HCT116 (cell line): Measurements from ENCODE around the gene LRBA. TPM values are rescaled to one million over a fixed set of nuclear protein-coding genes. Genes with fewer than 3 reads are reported as not detected.
A peak's percentile ranks its signal among the peaks of the same experiment; 100 is the strongest.

Experiments
- ATAC-seq: fragments of 200-7000 bp; cut with Tn5 transposase; 2 replicates; pipeline ENCODE4 v1.9.1; 2020; ENCODE audit warnings: mild to moderate bottlenecking, moderate library complexity
- BruUV-seq: library from RNA; stranded (reverse); fragments of 400-500 nt; replicated peaks from 2 replicates; lab custom pipeline; 2021; lab: Mats Ljungman, UMichigan
- CTCF ChIA-PET: fragments of 300-600 bp; sonication (Branson Sonifier 250); formaldehyde crosslinking; loops from one replicate; lab custom pipeline; 2021; ENCODE audit warnings: antibody characterized with exemption; lab: Charles Lee
- POLR2A ChIA-PET: fragments of 300-600, 350-600 bp; sonication (Branson Sonifier 250); formaldehyde crosslinking; loops from one replicate; lab custom pipeline; 2021; ENCODE audit warnings: antibody characterized with exemption; lab: Charles Lee
- RAD21 ChIA-PET, 2 experiments: fragments of 300-600 bp; sonication (Branson Sonifier 250); formaldehyde crosslinking; loops; one replicate each; lab custom pipeline; 2023; ENCODE audit warnings: low total read pairs in 2 of 2; ENCODE audit not compliant: uncharacterized antibody in 2 of 2, unreplicated experiment in 2 of 2, low non-redundant PET in 1 of 2; lab: Charles Lee
- DNase-seq: peaks from one replicate; pipeline ENCODE4 v3.0.0-alpha.2; 2010; ENCODE audit warnings: low read depth, low spot score
- H2AFZ ChIP-seq: fragments of 200-600 bp; shearing (Covaris generic), sonication (generic); 2 replicates; pipeline ENCODE4 v1.6.1; 2017; ENCODE audit warnings: low read depth, mixed run types, mixed read lengths, antibody characterized with exemption, low read length; ENCODE audit not compliant: poor library complexity, severe bottlenecking
- H3K27ac ChIP-seq: 2 replicates; pipeline ENCODE4 v1.5.1; 2012; ENCODE audit warnings: low read depth, low read length
- H3K27me3 ChIP-seq: fragments of 200-600 bp; sonication (generic); 2 replicates; pipeline ENCODE4 v1.6.1; 2016; ENCODE audit warnings: mixed run types, low read length, mixed read lengths; ENCODE audit not compliant: insufficient read depth
- H3K36me3 ChIP-seq, 2 experiments: fragments of 200-500 bp in 1 of 2; fragments of 200-600 bp in 1 of 2; sonication (Bioruptor generic) in 1 of 2; sonication (generic) in 1 of 2; 2 replicates each; pipeline versions ENCODE4 v1.5.1 to v1.6.1; 2014 to 2016; ENCODE audit warnings: low read length in 2 of 2, inconsistent platforms in 1 of 2, mixed read lengths in 1 of 2, mixed run types in 1 of 2; ENCODE audit not compliant: insufficient read depth in 2 of 2, control insufficient read depth in 1 of 2
- H3K4me1 ChIP-seq, 2 experiments: fragments of 200-600 bp in 1 of 2; sonication (generic) in 1 of 2; 2 replicates each; pipeline versions ENCODE4 v1.5.1 to v1.6.1; 2012 to 2017; ENCODE audit warnings: low read length in 2 of 2, inconsistent platforms in 1 of 2, mild to moderate bottlenecking in 1 of 2, mixed read lengths in 1 of 2, mixed run types in 1 of 2, moderate library complexity in 1 of 2; ENCODE audit not compliant: insufficient read depth in 2 of 2, control insufficient read depth in 1 of 2
- H3K4me2 ChIP-seq: fragments of 200-600 bp; sonication (generic); 2 replicates; pipeline ENCODE4 v1.6.1; 2017; ENCODE audit warnings: mixed run types, low read length, mixed read lengths
- H3K4me3 ChIP-seq, 2 experiments: fragments of 200-600 bp in 1 of 2; sonication (generic) in 1 of 2; replicated peaks in 1 of 2; 2 replicates each; pipeline ENCODE4 v1.5.1; 2011 to 2016; ENCODE audit warnings: low read length in 2 of 2, control low read depth in 1 of 2, low read depth in 1 of 2, mild to moderate bottlenecking in 1 of 2, mixed read lengths in 1 of 2, mixed run types in 1 of 2
- H3K79me2 ChIP-seq: fragments of 200-600 bp; sonication (generic); 2 replicates; pipeline ENCODE4 v1.6.1; 2017; ENCODE audit warnings: mild to moderate bottlenecking, mixed run types, low read length, moderate library complexity, mixed read lengths; ENCODE audit not compliant: insufficient read depth
- H3K9ac ChIP-seq: fragments of 200-600 bp; sonication (generic); 2 replicates; pipeline ENCODE4 v1.6.1; 2016; ENCODE audit warnings: low read length, mixed read lengths
- H3K9me2 ChIP-seq: fragments of 200-600 bp; sonication (generic), shearing (Covaris generic); 2 replicates; pipeline ENCODE4 v1.6.1; 2017; ENCODE audit warnings: mixed run types, mild to moderate bottlenecking, moderate library complexity; ENCODE audit not compliant: insufficient read depth
- H3K9me3 ChIP-seq, 2 experiments: fragments of 200-500 bp in 1 of 2; fragments of 200-600 bp in 1 of 2; sonication (Bioruptor generic) in 1 of 2; sonication (generic) in 1 of 2; 2 replicates each; pipeline ENCODE4 v1.6.1; 2014 to 2017; ENCODE audit warnings: low read length in 2 of 2, mixed read lengths in 2 of 2, inconsistent platforms in 1 of 2, low read depth in 1 of 2, mild to moderate bottlenecking in 1 of 2, mixed run types in 1 of 2, moderate library complexity in 1 of 2; ENCODE audit not compliant: control insufficient read depth in 1 of 2, insufficient read depth in 1 of 2
- H4K20me1 ChIP-seq: fragments of 200-600 bp; sonication (generic), shearing (Covaris generic); 2 replicates; pipeline ENCODE4 v1.6.1; 2017; ENCODE audit warnings: mixed run types, mild to moderate bottlenecking, moderate library complexity; ENCODE audit not compliant: insufficient read depth
- EZH2phosphoT487 ChIP-seq: fragments of 200-600 bp; IDR thresholded peaks from 2 replicates; pipeline ENCODE4 v1.6.1; 2018; ENCODE audit warnings: antibody characterized with exemption, borderline replicate concordance
- SP1 ChIP-seq: IDR thresholded peaks from 2 replicates; pipeline ENCODE4 v1.6.1; 2012; ENCODE audit warnings: low read depth
- ZFX ChIP-seq: fragments of 450-650 bp; IDR thresholded peaks from 2 replicates; pipeline ENCODE4 v1.6.1; 2017
- intact Hi-C: fragments of 100-400 bp; cut with micrococcal nuclease; formaldehyde crosslinking; loops from 2 replicates; pipeline ENCODE4 v1.10.0; 2022
- total RNA-seq: library from RNA; stranded (reverse); gene quantifications from one replicate; pipeline ENCODE4 v1.2.1, GENCODE V29; 2021; ENCODE audit not compliant: unreplicated experiment
- TF ChIP-seq, protein P1 (sequence below): IDR thresholded peaks from 2 replicates; pipeline ENCODE4 v1.6.1; 2012
- TF ChIP-seq, protein P2 (sequence below): IDR thresholded peaks from 2 replicates; pipeline ENCODE4 v1.6.1; 2011; ENCODE audit warnings: mild to moderate bottlenecking, low read length, moderate library complexity; ENCODE audit not compliant: insufficient replicate concordance; ENCODE audit errors: extremely low read depth

The LRBA gene
- total RNA-seq, 1 experiment from 2014 or later = 79.8 TPM

DNA sequence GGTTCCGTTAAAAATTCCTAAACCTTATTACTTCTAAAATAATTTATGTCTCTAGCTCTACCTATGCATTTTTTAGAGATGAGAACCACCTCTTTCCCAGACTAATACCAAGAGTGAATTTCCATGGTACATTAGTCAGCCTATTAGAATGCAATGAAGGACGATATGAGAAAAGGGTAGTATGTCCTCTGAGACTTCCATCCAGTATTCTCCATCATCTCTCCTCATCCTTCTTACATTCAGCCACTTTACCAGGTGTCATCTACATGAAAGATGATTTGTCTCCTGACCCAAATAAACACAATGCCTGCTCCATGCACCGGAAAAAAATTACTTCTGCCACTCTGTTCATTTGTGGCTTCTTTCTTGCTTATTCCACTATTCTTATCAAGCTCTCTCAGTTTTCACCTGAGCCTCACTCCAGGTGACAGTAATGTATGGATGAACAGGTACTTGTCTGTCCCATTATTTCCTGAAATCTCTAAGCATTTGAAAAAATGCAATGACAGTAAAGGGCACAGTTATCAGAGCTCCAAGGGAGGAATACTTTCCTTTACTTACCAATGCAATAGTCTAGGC, 335.2 kb downstream of the LRBA start:
- H3K4me1 ChIP-seq = no peaks in the 10 kb centered on the region
- TF ChIP-seq SP1 (no peak), ZFX (no peak), EZH2phosphoT487 (no peak)
- TF ChIP-seq, protein P1, sequence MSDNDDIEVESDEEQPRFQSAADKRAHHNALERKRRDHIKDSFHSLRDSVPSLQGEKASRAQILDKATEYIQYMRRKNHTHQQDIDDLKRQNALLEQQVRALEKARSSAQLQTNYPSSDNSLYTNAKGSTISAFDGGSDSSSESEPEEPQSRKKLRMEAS = no peak
- TF ChIP-seq, protein P2, sequence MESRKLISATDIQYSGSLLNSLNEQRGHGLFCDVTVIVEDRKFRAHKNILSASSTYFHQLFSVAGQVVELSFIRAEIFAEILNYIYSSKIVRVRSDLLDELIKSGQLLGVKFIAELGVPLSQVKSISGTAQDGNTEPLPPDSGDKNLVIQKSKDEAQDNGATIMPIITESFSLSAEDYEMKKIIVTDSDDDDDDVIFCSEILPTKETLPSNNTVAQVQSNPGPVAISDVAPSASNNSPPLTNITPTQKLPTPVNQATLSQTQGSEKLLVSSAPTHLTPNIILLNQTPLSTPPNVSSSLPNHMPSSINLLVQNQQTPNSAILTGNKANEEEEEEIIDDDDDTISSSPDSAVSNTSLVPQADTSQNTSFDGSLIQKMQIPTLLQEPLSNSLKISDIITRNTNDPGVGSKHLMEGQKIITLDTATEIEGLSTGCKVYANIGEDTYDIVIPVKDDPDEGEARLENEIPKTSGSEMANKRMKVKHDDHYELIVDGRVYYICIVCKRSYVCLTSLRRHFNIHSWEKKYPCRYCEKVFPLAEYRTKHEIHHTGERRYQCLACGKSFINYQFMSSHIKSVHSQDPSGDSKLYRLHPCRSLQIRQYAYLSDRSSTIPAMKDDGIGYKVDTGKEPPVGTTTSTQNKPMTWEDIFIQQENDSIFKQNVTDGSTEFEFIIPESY = no peak
- H3K9me2 ChIP-seq = no peaks in the 10 kb centered on the region
- DNase-seq (no peak), ATAC-seq (no peak)
- no peak overlapping the region for H3K27ac ChIP-seq
- H3K9ac ChIP-seq = no peak overlapping the region
- ChIA-PET CTCF (no interaction called here), POLR2A (no interaction called here), RAD21 (no interaction called here)
- H3K79me2 ChIP-seq = no peaks in the 10 kb centered on the region
- no peak overlapping the region for H2AFZ ChIP-seq
- H3K27me3 ChIP-seq = no peaks in the 10 kb centered on the region
- H3K4me2 ChIP-seq = no peak overlapping the region
- intact Hi-C loops = no loop called here
- H3K4me3 ChIP-seq = no peak overlapping the region
- no peaks in the 10 kb centered on the region; a peak in 1 of 4 replicates for H3K36me3 ChIP-seq
- no peaks in the 10 kb centered on the region for H3K9me3 ChIP-seq
- BruUV-seq = TSS peak; percentile 27
- H4K20me1 ChIP-seq = 0 out of 2 replicates have a peak, but pooled peaks cover 3% of the 10 kb centered on the region
